ENCODE data around the gene CREM. TPM values are rescaled to one million over a fixed set of nuclear protein-coding genes. Genes with fewer than 3 reads are reported as not detected.

CREM gene
- total and polyA plus RNA-seq, 8 donors, result 8.5 to 21.9 (median 12.1) TPM

DNA sequence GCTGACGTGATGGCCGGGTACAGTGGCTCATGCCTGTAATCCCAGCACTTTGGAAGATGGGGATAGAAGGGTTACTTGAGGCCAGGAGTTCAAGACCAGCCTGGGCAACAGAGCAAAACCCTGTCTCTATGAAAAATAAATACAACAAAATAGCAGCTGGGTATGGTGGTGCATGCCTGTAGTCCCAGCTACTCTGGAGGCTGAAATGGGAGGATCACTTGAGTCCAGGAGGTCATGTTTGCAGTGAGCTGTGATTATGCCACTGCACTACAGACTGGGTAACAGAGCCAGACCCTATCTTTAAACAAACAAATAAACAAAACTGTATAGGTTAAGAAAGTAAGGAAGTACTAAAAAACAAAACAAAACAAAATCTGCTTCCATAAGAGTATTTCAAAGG lies 30.3 kb upstream of the CREM start:
- WGBS, 2 donors, result 59 to 67% methylated on average over 2 of the region's 2 CpGs
- TF ChIP-seq, protein P1, sequence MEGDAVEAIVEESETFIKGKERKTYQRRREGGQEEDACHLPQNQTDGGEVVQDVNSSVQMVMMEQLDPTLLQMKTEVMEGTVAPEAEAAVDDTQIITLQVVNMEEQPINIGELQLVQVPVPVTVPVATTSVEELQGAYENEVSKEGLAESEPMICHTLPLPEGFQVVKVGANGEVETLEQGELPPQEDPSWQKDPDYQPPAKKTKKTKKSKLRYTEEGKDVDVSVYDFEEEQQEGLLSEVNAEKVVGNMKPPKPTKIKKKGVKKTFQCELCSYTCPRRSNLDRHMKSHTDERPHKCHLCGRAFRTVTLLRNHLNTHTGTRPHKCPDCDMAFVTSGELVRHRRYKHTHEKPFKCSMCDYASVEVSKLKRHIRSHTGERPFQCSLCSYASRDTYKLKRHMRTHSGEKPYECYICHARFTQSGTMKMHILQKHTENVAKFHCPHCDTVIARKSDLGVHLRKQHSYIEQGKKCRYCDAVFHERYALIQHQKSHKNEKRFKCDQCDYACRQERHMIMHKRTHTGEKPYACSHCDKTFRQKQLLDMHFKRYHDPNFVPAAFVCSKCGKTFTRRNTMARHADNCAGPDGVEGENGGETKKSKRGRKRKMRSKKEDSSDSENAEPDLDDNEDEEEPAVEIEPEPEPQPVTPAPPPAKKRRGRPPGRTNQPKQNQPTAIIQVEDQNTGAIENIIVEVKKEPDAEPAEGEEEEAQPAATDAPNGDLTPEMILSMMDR (IDR thresholded peaks at IDR 0.05), result no peak
- H3K4me1 ChIP-seq, result no peaks in the 10 kb centered on the region
- intact Hi-C loops (cut with DNase I), result no loop called here
- DNase-seq, result no peak
- no peaks in the 10 kb centered on the region for H3K27me3 ChIP-seq
- ATAC-seq, result no peak
- H3K4me3 ChIP-seq, result no peak overlapping the region
- no peak overlapping the region for H3K27ac ChIP-seq
- no peaks in the 10 kb centered on the region for H3K9me3 ChIP-seq
- H3K36me3 ChIP-seq, result no peaks in the 10 kb centered on the region
- no peak for FAIRE-seq

DNA sequence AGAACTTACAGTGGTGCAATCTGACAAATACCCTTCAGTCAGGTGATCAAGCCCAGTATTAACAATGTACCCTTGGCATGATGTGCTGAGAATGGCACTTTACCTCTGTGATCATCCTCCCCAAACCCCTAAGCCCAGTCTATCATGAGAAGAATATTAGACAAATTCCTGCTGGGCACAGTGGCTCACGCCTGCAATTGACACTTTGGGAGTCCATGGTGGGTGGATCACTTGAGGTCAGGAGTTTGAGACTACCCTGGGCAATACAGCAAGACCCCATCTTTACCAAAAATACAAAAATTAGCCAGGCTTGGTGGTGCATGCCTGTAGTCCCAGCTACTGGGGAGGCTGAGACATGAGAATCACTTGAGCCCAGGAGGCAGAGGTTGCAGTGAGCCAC lies 29.1 kb upstream of the CREM start:
- H3K9me3 ChIP-seq, result no peaks in the 10 kb centered on the region
- no peak for ATAC-seq
- FAIRE-seq, result no peak
- no peaks in the 10 kb centered on the region for H3K27me3 ChIP-seq
- H3K27ac ChIP-seq, result no peak overlapping the region
- TF ChIP-seq, protein P1 (IDR thresholded peaks at IDR 0.05), result no peak
- WGBS, 2 donors, result 79 to 90% methylated on average over 1 of the region's 1 CpG
- intact Hi-C loops (cut with DNase I), result no loop called here
- DNase-seq, result no peak
- no peaks in the 10 kb centered on the region for H3K36me3 ChIP-seq
- no peak overlapping the region for H3K4me3 ChIP-seq
- no peaks in the 10 kb centered on the region for H3K4me1 ChIP-seq

DNA sequence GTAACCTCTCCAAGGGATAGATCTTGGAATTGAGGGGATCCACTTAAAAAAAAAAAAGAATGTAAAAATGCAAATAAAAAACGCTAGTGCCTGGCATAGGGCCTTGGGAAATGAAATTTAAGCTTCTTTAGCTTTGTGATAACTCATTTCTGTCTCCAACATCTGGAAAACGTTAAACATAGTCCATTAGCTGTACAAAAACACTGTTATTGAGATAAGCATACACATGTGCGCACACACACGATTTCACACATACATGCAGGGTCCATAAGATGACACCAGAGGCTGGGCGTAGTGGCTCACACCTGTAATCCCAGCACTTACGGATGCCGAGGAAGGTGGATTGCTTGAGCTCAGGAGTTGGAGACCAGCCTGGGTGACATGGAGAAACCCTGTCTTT lies 22.8 kb upstream of the CREM start:
- WGBS, 2 donors, result 58 to 63% methylated on average over 7 of the region's 7 CpGs
- Histone ChIP-seq H3K27me3 (no peaks in the 10 kb centered on the region), H3K27ac (no peak overlapping the region), H3K4me3 (no peak overlapping the region), H3K36me3 (no peaks in the 10 kb centered on the region), H3K9me3 (no peaks in the 10 kb centered on the region), H3K4me1 (no peaks in the 10 kb centered on the region)
- TF ChIP-seq, protein P1 (IDR thresholded peaks at IDR 0.05), result no peak
- intact Hi-C loops (cut with DNase I), result no loop called here
- FAIRE-seq, result no peak
- no peak for DNase-seq
- ATAC-seq, result no peak

DNA sequence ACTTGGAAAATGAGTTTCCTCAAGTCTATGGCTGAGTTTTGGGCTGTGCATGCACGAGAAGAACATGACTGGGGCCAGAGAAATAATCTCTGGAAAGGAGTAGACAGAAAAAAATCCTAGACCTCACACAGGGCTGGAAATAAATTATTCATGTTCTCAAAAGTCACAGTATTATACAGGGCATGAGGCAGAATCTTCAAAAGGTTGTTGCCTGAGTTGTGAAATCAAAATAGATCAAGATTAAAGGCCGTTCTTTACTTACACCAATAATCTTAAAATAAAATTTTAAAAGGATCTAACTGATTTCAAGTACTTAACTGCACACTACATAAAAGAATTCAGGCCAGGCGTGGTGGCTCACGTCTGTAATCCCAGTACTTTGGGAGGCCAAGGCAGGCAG lies 14.1 kb upstream of the CREM start:
- no peak overlapping the region for H3K27ac ChIP-seq
- TF ChIP-seq, protein P1 (IDR thresholded peaks at IDR 0.05), result no peak
- FAIRE-seq, result no peak
- no peaks in the 10 kb centered on the region for H3K4me1 ChIP-seq
- intact Hi-C loops (cut with DNase I), result loop anchor here in 1 of 3 donors (10.0 kb wide), 1 partner anchor 102 kb away; no protein-coding TSS in a partner anchor
- 65 to 77% methylated on average over 4 of the region's 4 CpGs for WGBS, 2 donors
- ATAC-seq, result no peak
- H3K27me3 ChIP-seq, result no peaks in the 10 kb centered on the region
- no peak overlapping the region for H3K4me3 ChIP-seq
- H3K36me3 ChIP-seq, result no peaks in the 10 kb centered on the region
- DNase-seq, result no peak
- H3K9me3 ChIP-seq, result no peaks in the 10 kb centered on the region

DNA sequence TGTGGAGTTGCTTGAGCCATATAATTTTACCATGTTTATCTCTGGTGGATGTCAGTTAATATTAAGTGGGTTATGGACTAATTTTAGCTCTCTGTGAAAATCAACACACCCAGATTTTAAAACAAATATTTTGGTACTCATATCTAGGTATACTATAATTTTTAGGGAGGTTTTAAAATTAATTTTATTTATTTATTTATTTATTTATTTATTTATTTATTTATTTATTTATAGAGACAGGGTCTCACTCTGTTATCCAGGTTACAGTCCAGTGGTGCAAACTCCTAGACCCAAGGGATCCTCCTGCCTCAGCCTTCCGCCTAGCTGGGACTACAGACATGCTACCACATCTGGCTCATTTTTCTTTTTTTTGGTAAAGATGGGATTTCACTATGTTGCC lies 7.3 kb upstream of the CREM start:
- no peak for DNase-seq
- no peak overlapping the region for H3K27ac ChIP-seq
- WGBS, 2 donors, result 67 to 94% methylated on average over 1 of the region's 1 CpG
- H3K27me3 ChIP-seq, result no peaks in the 10 kb centered on the region
- no peak overlapping the region for H3K4me3 ChIP-seq
- FAIRE-seq, result no peak
- ATAC-seq, result no peak
- TF ChIP-seq, protein P1 (IDR thresholded peaks at IDR 0.05), result no peak
- H3K36me3 ChIP-seq, result no peaks in the 10 kb centered on the region
- no peaks in the 10 kb centered on the region for H3K9me3 ChIP-seq
- no peaks in the 10 kb centered on the region for H3K4me1 ChIP-seq
- intact Hi-C loops (cut with DNase I), result loop anchor here in 1 of 3 donors (10.0 kb wide), 1 partner anchor 95 kb away; no protein-coding TSS in a partner anchor
